Osteocyte (in vitro differentiated cells): ENCODE results near the gene HOXD12. TPM values are rescaled to one million over a fixed set of nuclear protein-coding genes. Genes with fewer than 3 reads are reported as not detected.

Experiments used
- DNase-seq: peaks from one replicate; pipeline ENCODE4 v3.0.0; 2021; ENCODE audit warnings: mixed read lengths; ENCODE audit not compliant: unreplicated experiment; ENCODE audit errors: extremely low spot score
- H3K27ac Mint-ChIP-seq: one replicate; pipeline ENCODE4 v1.8.0; 2021; ENCODE audit warnings: mild to moderate bottlenecking, mixed read lengths; ENCODE audit not compliant: unreplicated experiment
- H3K27me3 Mint-ChIP-seq: one replicate; pipeline ENCODE4 v1.8.0; 2021; ENCODE audit warnings: mixed read lengths; ENCODE audit not compliant: unreplicated experiment
- H3K36me3 Mint-ChIP-seq: one replicate; pipeline ENCODE4 v1.8.0; 2021; ENCODE audit warnings: mixed read lengths; ENCODE audit not compliant: unreplicated experiment
- H3K4me1 Mint-ChIP-seq: one replicate; pipeline ENCODE4 v1.8.0; 2021; ENCODE audit warnings: mixed read lengths; ENCODE audit not compliant: unreplicated experiment
- H3K4me3 Mint-ChIP-seq: one replicate; pipeline ENCODE4 v1.8.0; 2021; ENCODE audit warnings: mild to moderate bottlenecking, moderate library complexity, mixed read lengths; ENCODE audit not compliant: unreplicated experiment
- H3K9me3 Mint-ChIP-seq: one replicate; pipeline ENCODE4 v1.8.0; 2021; ENCODE audit warnings: mixed read lengths; ENCODE audit not compliant: unreplicated experiment
- CTCF ChIP-seq: fragments of 200-600 bp; sonication (generic); IDR thresholded peaks from 2 replicates; pipeline ENCODE4 v1.5.0; 2021; ENCODE audit warnings: antibody characterized with exemption, mild to moderate bottlenecking, moderate library complexity
- total RNA-seq: library from RNA; stranded (reverse); gene quantifications from 2 replicates; pipeline ENCODE4 v1.2.1, GENCODE V29; 2021

The HOXD12 gene
- total RNA-seq, 1 donor from 2014 or later, result not detected

GRCh38 chr2:176147210-176147799 lies 47.7 kb downstream of the HOXD12 start:
- no peak overlapping the region for H3K4me3 Mint-ChIP-seq
- no peak for TF ChIP-seq CTCF
- H3K27me3 Mint-ChIP-seq, result peaks cover 85% of the 10 kb centered on the region
- no peaks in the 10 kb centered on the region for H3K36me3 Mint-ChIP-seq
- no peak for DNase-seq
- no peak overlapping the region for H3K27ac Mint-ChIP-seq
- H3K9me3 Mint-ChIP-seq, result no peaks in the 10 kb centered on the region
- H3K4me1 Mint-ChIP-seq, result no peaks in the 10 kb centered on the region

GRCh38 chr2:176147800-176148496 lies 48.4 kb downstream of the HOXD12 start:
- H3K36me3 Mint-ChIP-seq, result no peaks in the 10 kb centered on the region
- H3K27ac Mint-ChIP-seq, result no peak overlapping the region
- no peak overlapping the region for H3K4me3 Mint-ChIP-seq
- H3K4me1 Mint-ChIP-seq, result no peaks in the 10 kb centered on the region
- H3K9me3 Mint-ChIP-seq, result no peaks in the 10 kb centered on the region
- DNase-seq, result no peak
- H3K27me3 Mint-ChIP-seq, result peaks cover 87% of the 10 kb centered on the region
- TF ChIP-seq CTCF, result no peak

- no peak for DNase-seq
- H3K9me3 Mint-ChIP-seq, result no peaks in the 10 kb centered on the region
- H3K36me3 Mint-ChIP-seq, result no peaks in the 10 kb centered on the region
- no peak for TF ChIP-seq CTCF
- no peak overlapping the region for H3K4me3 Mint-ChIP-seq
- peaks cover 88% of the 10 kb centered on the region for H3K27me3 Mint-ChIP-seq
- H3K27ac Mint-ChIP-seq, result no peak overlapping the region
- no peaks in the 10 kb centered on the region for H3K4me1 Mint-ChIP-seq
Measured at GRCh38 chr2:176148751-176149421, 49.3 kb downstream of the HOXD12 start.

GRCh38 chr2:176149481-176149938 lies 49.9 kb downstream of the HOXD12 start:
- Mint-ChIP-seq H3K27me3 (peaks cover 89% of the 10 kb centered on the region), H3K27ac (no peak overlapping the region), H3K9me3 (no peaks in the 10 kb centered on the region), H3K4me3 (no peak overlapping the region), H3K36me3 (no peaks in the 10 kb centered on the region), H3K4me1 (no peaks in the 10 kb centered on the region)
- DNase-seq, result no peak
- TF ChIP-seq CTCF, result no peak
